ENCODE results near the gene COL4A1. TPM values are rescaled to one million over a fixed set of nuclear protein-coding genes. Genes with fewer than 3 reads are reported as not detected.

The COL4A1 gene
- polyA plus RNA-seq, 1 of the 3 experiments (the other 2 are of a cell fraction), result 30.3 TPM

DNA sequence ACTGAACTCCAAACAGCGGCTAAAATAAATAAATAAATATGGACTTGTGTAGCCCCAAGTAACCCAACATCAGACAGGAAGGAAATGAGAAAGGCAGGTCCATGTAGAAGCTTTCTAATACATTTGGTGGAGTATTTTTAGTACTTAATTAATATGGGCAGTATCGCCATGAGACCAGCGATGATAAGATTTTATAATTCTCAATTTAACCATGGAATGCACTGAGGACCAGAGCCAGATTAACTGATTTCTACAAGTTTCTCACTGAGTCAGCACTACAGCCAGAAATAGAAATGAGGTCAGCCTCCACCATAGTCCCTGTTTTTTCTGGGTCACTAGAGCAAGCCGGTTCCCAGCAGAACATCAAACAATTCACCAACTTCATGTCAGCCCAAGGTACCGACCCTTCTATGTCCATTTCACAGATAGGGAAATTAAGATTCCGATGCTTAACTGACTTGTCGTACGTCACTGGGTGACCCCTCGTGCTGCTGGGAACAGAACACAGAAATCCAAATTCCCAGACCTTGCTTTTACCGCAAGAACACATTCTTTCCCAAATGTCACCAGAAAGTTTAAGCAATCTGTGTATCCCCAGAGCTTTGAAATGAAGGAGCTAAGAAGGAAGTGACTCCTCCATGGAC lies 90.4 kb downstream of the COL4A1 start:
- H3K4me2 ChIP-seq, result no peak overlapping the region
- H2AFZ ChIP-seq (ENCODE audit: low read depth), result no peak overlapping the region
- TF ChIP-seq TCF12 (IDR thresholded peaks at IDR 0.05) (no peak), SIN3A (IDR thresholded peaks at IDR 0.05; ENCODE audit: borderline replicate concordance, low read depth, low read length) (no peak), FOSL2 (IDR thresholded peaks at IDR 0.05; ENCODE audit: borderline replicate concordance, low read depth) (no peak), TEAD4 (IDR thresholded peaks at IDR 0.05; ENCODE audit: borderline replicate concordance, insufficient read depth) (no peak), MEF2A (IDR thresholded peaks at IDR 0.05; ENCODE audit: borderline replicate concordance, low read depth) (peak; percentile 70; the same call in 1 of the 2 replicates)
- H3K9me3 ChIP-seq, result no peaks in the 10 kb centered on the region
- peaks cover 73% of the 10 kb centered on the region for H3K79me2 ChIP-seq (ENCODE audit: insufficient read depth)
- no peak overlapping the region for H3K9ac ChIP-seq
- CTCF ChIA-PET, result interaction anchor here (1.3 to 1.8 kb wide), 2 partner anchors 9 to 196 kb away, joined by 3 to 7 read pairs; no protein-coding TSS in a partner anchor
- H3K27me3 ChIP-seq (ENCODE audit: insufficient read depth), result no peaks in the 10 kb centered on the region
- H3K9me2 ChIP-seq, result no peaks in the 10 kb centered on the region
- POLR2A ChIA-PET, result no interaction called here
- peaks cover 36% of the 10 kb centered on the region; the same call in 1 of the 2 replicates for H4K20me1 ChIP-seq (ENCODE audit: insufficient read depth)
- H3F3A ChIP-seq (replicated peaks; ENCODE audit: insufficient read depth), result peaks cover 26% of the 10 kb centered on the region
- peaks cover 4 to 27% of the 10 kb centered on the region in 2 experiments for H3K36me3 ChIP-seq (replicated peaks in 1 of 2; ENCODE audit: control insufficient read depth in 1 of 2, insufficient read depth in 2 of 2, low read length in 1 of 2)
- H3K27ac ChIP-seq (ENCODE audit: low read depth in 2 of 2, low read length in 1 of 2), result peak overlapping the region in 1 of 2 experiments; percentile 40; a peak in 1 of 4 replicates
- no peak for DNase-seq
- WGBS (ENCODE audit: low lambda C conversion rate), result 89% methylated on average over 9 of the region's 10 CpGs
- H3K4me3 ChIP-seq (ENCODE audit: low read depth in 2 of 2, low read length in 1 of 2), result no peak overlapping the region
- H3K4me1 ChIP-seq (ENCODE audit: control insufficient read depth in 1 of 2, insufficient read depth in 2 of 2, low read depth in 1 of 2, low read length in 1 of 2), result peaks cover 9 to 13% of the 10 kb centered on the region in 2 experiments; a peak in 2 of 4 replicates

DNA sequence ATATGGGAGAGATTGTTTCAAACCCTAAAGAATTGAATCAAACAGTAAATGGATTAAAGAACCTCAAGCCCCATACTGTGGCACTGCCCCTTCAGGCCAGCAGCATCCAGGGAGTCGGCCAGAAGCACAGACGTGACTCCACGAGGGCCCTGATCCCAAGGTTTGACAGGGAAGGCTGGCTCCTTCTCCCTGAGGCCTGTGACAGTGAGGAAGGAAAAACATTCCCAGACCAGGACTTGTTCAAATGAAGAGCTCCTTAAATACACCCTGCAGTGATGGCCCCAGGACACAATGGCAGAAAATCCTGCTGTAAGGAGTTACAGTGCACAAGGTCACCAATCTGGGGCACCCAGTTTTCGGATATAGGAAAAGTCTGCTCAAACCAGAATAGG lies 91.0 kb downstream of the COL4A1 start:
- POLR2A ChIA-PET, result no interaction called here
- H3K9ac ChIP-seq, result no peak overlapping the region

More for the DNA sequence above, 91.0 kb downstream of the COL4A1 start:
- peaks cover 9 to 13% of the 10 kb centered on the region in 2 experiments; a peak in 2 of 4 replicates for H3K4me1 ChIP-seq (ENCODE audit: control insufficient read depth in 1 of 2, insufficient read depth in 2 of 2, low read depth in 1 of 2, low read length in 1 of 2)
- H3K36me3 ChIP-seq (replicated peaks in 1 of 2; ENCODE audit: control insufficient read depth in 1 of 2, insufficient read depth in 2 of 2, low read length in 1 of 2), result peaks cover 4 to 29% of the 10 kb centered on the region in 2 experiments
- H3K4me3 ChIP-seq (ENCODE audit: low read depth in 2 of 2, low read length in 1 of 2), result no peak overlapping the region
- no peak for TF ChIP-seq MXI1 (IDR thresholded peaks at IDR 0.05; ENCODE audit: low read depth, low read length)
- no peak for TF ChIP-seq FOSL2 (IDR thresholded peaks at IDR 0.05; ENCODE audit: borderline replicate concordance, low read depth)
- TF ChIP-seq NRF1 (IDR thresholded peaks at IDR 0.05; ENCODE audit: low read depth, low read length), result no peak
- no peak for TF ChIP-seq NFIC (IDR thresholded peaks at IDR 0.05; ENCODE audit: borderline replicate concordance)
- TF ChIP-seq CHD2 (IDR thresholded peaks at IDR 0.05; ENCODE audit: low read length, partially characterized antibody), result no peak
- TF ChIP-seq, protein P1, sequence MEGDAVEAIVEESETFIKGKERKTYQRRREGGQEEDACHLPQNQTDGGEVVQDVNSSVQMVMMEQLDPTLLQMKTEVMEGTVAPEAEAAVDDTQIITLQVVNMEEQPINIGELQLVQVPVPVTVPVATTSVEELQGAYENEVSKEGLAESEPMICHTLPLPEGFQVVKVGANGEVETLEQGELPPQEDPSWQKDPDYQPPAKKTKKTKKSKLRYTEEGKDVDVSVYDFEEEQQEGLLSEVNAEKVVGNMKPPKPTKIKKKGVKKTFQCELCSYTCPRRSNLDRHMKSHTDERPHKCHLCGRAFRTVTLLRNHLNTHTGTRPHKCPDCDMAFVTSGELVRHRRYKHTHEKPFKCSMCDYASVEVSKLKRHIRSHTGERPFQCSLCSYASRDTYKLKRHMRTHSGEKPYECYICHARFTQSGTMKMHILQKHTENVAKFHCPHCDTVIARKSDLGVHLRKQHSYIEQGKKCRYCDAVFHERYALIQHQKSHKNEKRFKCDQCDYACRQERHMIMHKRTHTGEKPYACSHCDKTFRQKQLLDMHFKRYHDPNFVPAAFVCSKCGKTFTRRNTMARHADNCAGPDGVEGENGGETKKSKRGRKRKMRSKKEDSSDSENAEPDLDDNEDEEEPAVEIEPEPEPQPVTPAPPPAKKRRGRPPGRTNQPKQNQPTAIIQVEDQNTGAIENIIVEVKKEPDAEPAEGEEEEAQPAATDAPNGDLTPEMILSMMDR (IDR thresholded peaks at IDR 0.05), result no peak
- no peak for TF ChIP-seq YY1 (IDR thresholded peaks at IDR 0.05; ENCODE audit: low read depth)
- TF ChIP-seq GATA2 (CRISPR knock-in tag; IDR thresholded peaks at IDR 0.05), result no peak
- no peak for TF ChIP-seq POLR2AphosphoS5 (IDR thresholded peaks at IDR 0.05; ENCODE audit: low read depth, low read length)
- TF ChIP-seq MEF2A (IDR thresholded peaks at IDR 0.05; ENCODE audit: borderline replicate concordance, low read depth), result no peak
- no peak for DNase-seq
- peak overlapping the region in 1 of 2 experiments; percentile 40; a peak in 1 of 4 replicates for H3K27ac ChIP-seq (ENCODE audit: low read depth in 2 of 2, low read length in 1 of 2)
- no peak overlapping the region for H2AFZ ChIP-seq (ENCODE audit: low read depth)
- peaks cover 20% of the 10 kb centered on the region for H3F3A ChIP-seq (replicated peaks; ENCODE audit: insufficient read depth)
- H3K9me3 ChIP-seq, result no peaks in the 10 kb centered on the region
- no peaks in the 10 kb centered on the region for H3K27me3 ChIP-seq (ENCODE audit: insufficient read depth)
- WGBS (ENCODE audit: low lambda C conversion rate), result 100% methylated on average over 4 of the region's 4 CpGs
- peaks cover 67% of the 10 kb centered on the region for H3K79me2 ChIP-seq (ENCODE audit: insufficient read depth)
- H4K20me1 ChIP-seq (ENCODE audit: insufficient read depth), result peaks cover 36% of the 10 kb centered on the region; the same call in 1 of the 2 replicates
- CTCF ChIA-PET, result interaction anchor here (1.3 to 1.8 kb wide), 2 partner anchors 9 to 196 kb away, joined by 3 to 7 read pairs; no protein-coding TSS in a partner anchor
- no peak overlapping the region for H3K4me2 ChIP-seq
- H3K9me2 ChIP-seq, result no peaks in the 10 kb centered on the region
